Stimulated activated CD8-positive, alpha-beta memory T cell treated with anti-CD3 and anti-CD28 coated beads, Interleukin-2, amount 100 ng/mL, for 1 hour (primary cell): ENCODE data around the gene NDUFB10.
"Not testable (repeated sequence)": the region's sequence is repeated elsewhere in the genome, so short reads cannot be mapped to it uniquely, and the experiment has no call there.

Experiments
- DNase-seq, 2 donors: peaks; one replicate each; pipeline ENCODE4 v3.0.0-alpha.2; 2020; ENCODE audit warnings: low read depth in 2 of 2

Gene NDUFB10

DNA sequence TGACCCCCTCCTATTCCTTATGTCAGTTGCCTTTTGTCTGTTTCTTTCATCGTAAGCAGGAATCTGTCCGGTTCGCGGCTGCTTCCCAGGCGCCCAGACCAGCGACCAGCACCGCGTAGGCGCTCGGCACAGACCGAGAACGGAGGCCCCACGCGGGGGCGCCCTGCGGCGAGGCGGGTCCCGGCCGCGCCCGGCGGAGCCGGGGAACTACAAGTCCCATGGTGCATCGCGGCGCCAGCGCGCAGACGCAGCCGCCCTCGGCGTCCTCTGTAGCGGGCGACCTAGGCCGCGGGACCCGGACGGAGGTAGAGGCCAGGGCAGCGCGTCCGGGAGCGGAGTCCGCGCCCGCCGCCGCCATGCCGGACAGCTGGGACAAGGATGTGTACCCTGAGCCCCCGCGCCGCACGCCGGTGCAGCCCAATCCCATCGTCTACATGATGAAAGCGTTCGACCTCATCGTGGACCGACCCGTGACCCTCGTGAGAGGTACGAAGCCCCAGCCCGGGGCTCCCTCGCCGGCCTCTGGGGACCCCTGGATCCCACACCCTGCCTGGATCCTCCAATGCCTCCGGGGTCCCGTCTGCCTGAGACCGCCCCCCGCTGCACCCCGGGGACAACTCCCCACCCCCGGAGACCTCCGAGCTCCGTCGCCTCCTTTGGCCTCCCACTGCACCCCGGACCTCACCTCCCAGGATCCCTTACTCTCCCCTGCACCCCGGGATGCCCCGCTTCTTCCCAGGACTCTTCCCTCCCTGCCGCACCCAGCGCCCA lies at the start of gene NDUFB10:
Gene NDUFB10 (plus strand): TSS at position 270 of the 771 bp plus-strand sequence. CDS start 87 bp downstream, at position 357.
- peak; percentile 86 to 88 for DNase-seq

DNA sequence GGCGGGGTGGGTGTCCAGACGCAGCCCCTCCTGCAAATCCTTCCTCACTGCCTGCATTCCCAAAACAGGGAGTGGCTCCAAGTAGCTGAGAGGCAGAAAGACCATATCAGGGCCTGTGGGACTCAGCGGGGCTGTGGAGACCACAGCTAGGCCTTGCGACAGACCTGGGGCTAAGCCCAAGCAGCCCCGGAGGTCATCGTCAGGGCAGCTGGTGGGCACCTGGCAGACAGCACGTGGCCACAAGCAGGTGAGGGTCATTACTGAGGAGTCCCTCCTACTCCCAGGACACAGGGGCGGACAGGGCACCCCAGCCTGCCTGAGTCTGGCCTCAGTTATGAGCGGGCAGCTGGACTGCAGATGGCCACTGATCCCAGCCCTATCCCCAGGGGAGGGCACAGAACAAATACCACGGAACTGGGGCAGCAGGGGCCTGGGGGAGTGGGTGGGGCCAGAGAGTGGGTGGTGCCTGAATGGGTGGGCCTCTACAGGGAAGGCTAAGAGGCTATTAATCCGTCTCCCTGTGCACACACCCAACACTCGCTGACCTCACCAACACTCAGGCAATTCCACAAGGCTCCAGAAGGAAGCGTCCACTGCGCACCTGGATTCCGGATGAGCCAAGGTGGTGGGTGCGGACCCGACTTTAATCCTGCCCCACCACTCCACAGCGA lies 49.6 kb upstream of the NDUFB10 start:
- DNase-seq, result no peak

DNA sequence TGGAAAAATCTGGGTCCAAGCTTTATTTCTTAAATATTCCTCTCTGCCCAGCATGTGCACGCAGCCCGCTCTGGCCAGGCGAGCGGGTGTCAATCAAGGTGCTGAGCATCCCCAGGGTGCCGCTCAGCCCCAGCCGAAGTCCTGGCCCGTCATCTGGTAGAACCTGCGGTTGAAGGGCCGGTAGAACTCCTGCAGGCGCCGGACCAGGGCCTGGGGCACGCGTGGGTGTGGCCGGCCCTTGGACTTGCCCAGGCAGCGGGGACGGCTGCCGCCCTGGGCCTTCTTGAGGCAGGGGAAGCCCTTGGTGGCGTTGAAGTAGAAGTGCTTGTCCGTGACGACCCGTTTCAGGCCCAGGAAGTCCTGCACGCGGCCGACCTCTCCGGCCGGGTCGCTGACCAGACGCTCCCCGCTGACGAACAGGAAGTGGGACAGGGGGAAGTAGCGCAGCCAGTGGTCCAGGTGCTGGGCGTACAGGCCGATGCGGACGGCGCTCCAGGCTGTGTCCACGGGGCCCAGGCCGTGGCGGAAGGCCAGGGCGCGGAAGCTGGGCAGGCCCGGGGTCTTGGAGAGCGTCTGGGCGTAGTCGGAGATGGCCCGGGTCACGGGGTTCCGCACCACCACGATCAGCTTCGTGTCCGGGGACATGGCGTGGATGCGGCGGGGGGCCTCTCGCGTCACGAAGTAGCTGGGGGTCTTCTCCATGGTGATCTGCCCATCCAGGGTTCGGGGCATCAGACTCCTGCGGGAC lies 47.7 kb upstream of the NDUFB10 start:
- no peak for DNase-seq

DNA sequence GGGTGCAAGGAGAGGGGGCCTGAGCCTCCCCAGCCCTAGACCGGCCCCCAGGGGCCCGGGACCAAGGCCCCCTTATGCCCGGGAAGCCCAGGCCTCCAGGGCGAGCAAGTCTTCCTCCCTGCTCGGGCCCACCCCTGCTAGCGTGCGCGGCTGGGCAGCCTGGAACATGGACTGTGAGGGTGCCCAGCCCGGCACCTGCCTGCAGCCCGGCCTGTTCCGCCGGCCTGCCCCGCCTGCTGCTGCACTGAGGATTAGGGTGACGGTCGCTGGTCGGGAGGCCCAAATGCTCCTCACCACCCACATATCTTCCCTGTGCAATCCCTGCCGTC lies 47.2 kb upstream of the NDUFB10 start:
- DNase-seq, result no peak

- no peak for DNase-seq
These were observed 45.8 kb upstream of the NDUFB10 start for GRCh38 chr16:1913327-1914083.

DNA sequence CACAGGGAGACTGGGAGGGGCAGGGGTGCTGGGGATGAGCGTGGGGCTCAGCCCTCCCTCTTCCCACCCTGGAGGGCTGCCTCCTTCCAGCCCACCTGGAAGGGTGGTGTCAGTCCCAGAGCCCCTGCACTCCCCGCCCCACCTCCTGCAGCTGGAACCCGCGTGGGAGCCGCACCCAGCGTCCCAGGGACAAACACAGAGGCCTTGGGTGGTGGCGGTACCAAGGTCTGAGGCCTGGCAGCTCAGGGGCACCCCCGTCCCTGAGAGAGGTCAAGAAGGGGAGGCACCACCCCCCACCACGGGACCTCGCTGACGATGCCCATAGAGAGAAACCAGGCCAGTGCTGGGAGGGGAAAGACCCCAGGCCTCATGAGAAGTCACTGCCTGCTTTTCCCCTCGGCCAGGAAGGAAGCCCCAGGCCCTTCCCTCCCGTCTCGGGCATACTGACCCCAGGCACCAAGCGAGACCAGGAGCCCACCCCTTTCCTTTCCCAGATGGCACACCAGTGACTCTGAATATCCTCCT lies 45.2 kb upstream of the NDUFB10 start:
- no peak for DNase-seq

DNA sequence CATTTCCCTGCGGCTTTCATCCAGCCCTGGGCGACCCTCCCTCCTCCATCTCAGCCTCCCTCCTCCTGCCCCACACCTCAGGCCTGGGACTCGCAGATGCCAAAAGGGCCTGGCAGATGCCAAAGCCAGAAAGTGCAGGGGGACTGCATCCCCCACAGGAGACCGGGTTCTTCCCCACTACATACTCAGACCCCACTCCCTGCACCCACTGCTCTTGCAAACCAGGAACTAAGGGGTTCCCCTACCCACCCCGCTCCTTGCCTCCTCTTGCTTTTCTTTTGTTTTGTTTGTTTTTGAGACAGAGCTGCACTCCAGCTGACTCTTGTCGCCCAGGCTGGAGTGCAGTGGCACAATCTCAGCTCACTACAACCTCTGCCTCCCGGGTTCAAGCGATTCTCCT lies 44.4 kb upstream of the NDUFB10 start:
- no peak for DNase-seq

DNA sequence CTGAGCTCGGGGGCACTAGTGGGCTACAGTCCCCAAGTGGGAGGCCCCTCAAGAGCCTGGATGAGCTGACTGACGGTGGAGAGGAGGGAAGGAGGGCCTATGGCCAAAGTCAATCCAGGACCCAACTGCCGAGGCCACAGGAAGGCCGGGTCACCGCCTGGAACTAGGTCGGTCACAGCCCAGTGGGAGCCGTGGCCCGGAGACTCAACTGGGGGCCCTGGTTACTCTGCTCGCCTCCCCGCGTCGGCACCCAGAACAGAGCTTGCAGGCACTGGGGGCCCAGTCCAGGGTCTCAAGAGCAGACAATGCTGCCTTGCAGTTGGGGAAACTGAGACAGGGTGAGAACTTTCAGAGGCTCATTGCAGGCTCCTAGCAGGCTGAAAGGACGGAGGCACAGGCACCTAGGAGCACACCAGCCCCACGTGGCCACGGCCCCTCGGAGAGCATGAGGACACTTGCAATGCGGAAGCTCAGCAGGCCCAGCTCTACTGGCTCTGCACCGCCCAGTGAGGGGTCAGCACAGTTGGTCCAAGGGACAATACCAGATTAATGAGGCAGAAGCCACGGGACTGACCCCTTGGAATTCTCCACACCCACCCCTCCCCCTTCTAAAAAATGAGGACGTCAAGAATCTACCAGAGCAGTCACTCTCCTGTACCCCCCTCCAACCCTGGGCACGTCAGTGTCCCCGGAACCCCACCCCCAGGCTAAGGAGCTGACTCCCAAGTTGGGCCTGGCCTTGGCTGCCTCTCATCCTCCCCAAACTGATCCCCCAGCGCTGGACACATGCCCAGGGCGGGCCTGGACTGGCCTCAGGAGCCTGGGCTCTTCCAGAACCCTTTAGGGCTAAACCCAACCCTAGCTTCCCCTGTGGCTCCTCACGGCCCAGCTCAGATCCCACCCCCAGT lies 43.4 kb upstream of the NDUFB10 start:
- DNase-seq, result no peak

DNA sequence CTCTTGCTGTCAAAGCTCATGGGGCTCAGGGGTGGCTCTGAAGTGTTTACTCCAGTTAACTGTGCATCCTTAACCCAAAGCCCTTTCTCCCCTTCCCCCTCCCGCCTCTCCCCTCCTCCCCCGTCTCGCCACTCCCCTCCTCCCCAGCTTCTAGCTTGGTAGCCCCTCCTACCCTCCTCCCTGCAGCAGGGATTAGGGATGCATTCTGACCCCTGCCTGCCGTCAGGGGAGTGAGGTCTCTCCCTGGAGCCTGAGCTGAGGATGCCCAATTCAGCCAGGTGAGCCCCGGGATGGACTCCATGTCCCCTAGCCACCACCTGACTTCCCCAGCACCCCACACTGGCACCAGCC lies 42.7 kb upstream of the NDUFB10 start:
- no peak for DNase-seq

- no peak for DNase-seq
These were observed 42.2 kb upstream of the NDUFB10 start for GRCh38 chr16:1917056-1917664.

GRCh38 chr16:1917665-1918350 lies 41.5 kb upstream of the NDUFB10 start:
- DNase-seq, result no peak

GRCh38 chr16:1918351-1919326 lies 40.7 kb upstream of the NDUFB10 start, which contains the start of gene HS3ST6:
Gene HS3ST6 (minus strand): TSS chr16:1918415. CDS start chr16:1918323, 92 bp downstream.
- DNase-seq, result no peak

DNA sequence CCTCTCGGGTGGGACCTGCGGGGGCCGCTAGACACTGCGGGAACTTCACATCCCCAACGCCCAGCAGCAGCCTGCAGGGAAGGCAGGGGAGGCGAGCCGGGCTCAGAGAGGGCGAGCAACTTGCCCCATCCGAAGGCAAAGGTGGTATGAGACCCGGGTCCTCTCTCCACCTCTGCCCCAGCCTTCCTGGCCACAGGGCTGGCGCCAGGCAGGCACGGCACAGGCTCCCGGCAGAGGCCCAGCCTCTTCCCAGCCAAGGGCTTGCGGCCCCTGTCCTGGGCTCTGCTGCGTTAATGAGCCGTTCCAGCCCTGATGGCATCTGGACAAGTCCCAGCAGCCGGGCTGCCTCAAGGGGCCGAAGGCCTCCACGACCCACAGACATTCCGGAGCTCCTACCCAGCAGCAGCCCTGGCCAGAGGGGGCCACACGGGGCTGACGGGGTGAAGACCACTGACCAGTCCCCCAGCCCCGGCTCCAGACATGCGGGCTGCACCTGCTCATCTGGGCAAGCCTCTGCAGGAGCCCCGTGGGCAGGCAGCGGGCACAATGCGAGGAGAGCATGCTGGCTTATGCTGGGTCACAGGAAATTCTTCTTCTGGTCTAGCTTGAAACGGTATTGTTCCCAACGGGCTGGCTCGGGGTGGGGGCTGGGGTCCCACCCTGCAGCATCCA lies 39.9 kb upstream of the NDUFB10 start:
- no peak for DNase-seq

DNA sequence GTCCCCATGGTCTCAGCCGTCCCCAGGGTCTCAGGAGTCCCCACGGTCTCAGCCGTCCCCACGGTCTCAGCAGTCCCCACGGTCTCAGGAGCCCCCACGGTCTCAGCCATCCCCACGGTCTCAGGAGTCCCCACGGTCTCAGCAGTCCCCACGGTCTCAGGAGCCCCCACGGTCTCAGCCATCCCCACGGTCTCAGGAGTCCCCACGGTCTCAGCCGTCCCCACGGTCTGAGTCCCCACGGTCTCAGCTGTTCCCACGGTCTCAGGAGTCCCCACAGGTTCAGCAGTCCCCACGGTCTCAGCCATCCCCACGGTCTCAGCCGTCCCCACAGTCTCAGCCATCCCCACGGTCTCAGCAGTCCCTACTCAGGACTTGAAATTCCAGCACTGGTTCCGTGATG lies 39.2 kb upstream of the NDUFB10 start:
- DNase-seq, result not testable (repeated sequence)

DNA sequence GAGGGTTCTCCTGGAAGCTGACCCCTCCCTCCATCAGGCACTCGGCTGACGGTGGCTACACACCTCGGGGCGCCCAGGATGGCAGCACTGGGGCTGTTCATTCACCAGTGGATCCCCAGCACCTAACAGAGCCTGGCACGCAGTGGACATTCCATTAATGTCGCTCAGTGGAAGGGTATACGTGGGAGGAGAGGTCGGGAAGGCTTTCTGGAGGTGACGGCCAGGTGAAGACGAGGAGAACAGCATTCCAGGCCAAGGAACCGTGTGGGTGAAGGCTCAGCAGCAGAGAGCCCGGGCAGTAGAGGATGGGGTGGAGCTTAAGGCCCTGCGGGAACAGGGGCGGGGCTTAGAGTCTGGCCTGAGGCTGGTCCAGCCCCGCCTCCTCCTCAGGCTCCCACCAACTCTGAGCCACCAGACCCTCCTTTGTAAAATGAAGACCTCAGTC lies 38.6 kb upstream of the NDUFB10 start:
- no peak for DNase-seq

GRCh38 chr16:1922357-1922756 lies 37.0 kb upstream of the NDUFB10 start:
- DNase-seq, result no peak

- DNase-seq, result no peak
These were observed 35.9 kb upstream of the NDUFB10 start for GRCh38 chr16:1923299-1924034.
